AG10803 (cell line): ENCODE data around the gene ATG4A.

Source experiments
- DNase-seq: peaks from one replicate; pipeline ENCODE4 v3.0.0; 2010; ENCODE audit warnings: low read depth
- H3K4me3 ChIP-seq: 2 replicates; pipeline ENCODE4 v1.5.1; 2011; ENCODE audit warnings: mild to moderate bottlenecking, low read length, control low read depth
- CTCF ChIP-seq: conservative IDR thresholded peaks from 2 replicates; pipeline ENCODE4 v1.5.1; 2011; ENCODE audit warnings: mild to moderate bottlenecking, low read length, control low read depth, inconsistent platforms

ATG4A gene

DNA sequence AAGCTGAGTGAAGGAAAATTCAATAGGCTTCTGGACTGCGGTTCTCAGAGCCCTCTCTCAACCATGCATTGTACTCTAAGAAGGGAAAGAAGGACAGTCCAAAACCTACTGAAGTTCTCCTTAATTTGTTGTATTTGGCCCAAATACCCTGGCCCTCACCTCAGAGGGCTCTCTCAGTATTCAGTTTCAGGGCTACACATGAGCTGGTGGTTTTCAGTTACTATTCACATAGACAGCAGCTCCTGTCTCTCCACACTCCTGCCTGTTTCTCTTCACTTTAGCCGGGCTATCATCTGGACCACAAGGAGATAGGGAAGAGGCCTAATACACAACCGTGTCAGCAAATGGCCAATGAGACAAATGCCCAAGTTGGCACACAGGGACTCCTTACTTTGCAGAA lies 66.0 kb downstream of the ATG4A start:
- no peak overlapping the region for H3K4me3 ChIP-seq
- no peak for TF ChIP-seq CTCF
- DNase-seq, result no peak

DNA sequence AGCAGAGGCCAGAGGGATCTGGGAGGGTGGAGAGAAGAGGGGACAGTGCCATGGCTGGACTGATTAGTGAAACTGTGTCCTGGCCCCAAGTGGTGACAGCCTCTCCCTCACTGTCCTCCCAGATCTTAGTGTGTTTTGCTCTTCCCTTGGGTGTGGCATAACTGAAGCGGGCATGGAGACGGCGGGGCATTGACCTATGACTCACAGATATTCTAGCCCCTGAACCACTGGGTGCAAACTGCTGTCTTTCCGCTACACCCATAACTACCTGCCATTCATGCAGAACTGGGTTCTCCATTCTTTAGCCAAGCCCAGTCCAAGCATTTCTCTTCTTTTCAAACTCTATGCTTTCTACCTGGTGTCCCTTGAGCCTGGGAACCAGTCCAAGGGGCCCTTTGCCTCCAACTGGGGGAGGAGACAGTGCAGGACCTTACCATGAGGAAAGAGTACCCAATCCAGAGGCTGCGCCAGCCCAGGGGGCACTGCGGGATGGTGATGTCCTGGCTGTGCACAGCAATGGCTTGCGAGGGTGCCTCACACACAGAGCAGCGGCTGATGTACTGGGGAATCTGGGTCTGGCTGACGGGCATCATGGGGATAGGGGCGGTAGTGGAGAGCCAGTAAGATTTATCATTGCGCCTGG lies 67.6 kb downstream of the ATG4A start:
- no peak for DNase-seq
- TF ChIP-seq CTCF, result no peak
- no peak overlapping the region for H3K4me3 ChIP-seq

- H3K4me3 ChIP-seq, result no peak overlapping the region
- TF ChIP-seq CTCF, result no peak
- DNase-seq, result no peak
Observed at GRCh38 chrX:108160309-108160708, 68.7 kb downstream of the ATG4A start.

GRCh38 chrX:108162265-108162664 lies 70.7 kb downstream of the ATG4A start:
- no peak overlapping the region for H3K4me3 ChIP-seq
- no peak for TF ChIP-seq CTCF
- DNase-seq, result no peak

DNA sequence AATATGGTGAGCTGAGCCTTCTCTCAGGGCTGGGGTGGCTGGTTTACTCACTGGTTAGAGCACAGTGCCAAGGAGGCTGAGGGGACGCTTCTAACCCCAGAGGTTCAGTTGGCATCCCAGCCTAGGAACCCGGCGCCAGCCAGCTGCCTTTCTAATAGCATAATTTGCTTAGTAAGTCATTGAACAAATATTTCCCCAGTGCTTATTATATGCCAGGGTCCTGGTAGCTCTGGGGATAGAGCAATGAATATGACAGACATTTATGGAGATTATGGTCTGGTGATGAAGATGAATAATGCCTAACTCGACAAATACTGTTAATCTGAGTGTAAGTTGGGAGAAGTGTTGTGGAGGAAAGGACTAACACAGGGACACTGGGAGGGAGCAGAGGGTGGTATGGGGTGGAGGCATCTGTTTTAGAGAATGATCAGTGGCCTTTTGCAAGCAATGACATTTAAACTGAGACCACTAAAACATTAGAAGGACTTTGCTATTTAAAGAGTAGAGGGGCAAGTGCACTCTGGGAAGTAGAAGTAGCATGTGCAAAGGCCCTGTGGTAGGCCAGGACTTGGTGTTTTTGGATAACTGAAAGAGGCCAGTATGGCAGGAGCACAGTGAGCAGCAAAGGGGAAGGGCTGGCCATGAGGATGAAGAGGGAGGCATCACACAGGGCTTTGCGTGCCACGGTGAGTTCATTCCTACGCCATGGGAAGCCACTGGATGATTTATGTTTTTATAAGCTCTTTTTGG lies 71.9 kb downstream of the ATG4A start:
- no peak for DNase-seq
- H3K4me3 ChIP-seq, result no peak overlapping the region
- TF ChIP-seq CTCF, result no peak

DNA sequence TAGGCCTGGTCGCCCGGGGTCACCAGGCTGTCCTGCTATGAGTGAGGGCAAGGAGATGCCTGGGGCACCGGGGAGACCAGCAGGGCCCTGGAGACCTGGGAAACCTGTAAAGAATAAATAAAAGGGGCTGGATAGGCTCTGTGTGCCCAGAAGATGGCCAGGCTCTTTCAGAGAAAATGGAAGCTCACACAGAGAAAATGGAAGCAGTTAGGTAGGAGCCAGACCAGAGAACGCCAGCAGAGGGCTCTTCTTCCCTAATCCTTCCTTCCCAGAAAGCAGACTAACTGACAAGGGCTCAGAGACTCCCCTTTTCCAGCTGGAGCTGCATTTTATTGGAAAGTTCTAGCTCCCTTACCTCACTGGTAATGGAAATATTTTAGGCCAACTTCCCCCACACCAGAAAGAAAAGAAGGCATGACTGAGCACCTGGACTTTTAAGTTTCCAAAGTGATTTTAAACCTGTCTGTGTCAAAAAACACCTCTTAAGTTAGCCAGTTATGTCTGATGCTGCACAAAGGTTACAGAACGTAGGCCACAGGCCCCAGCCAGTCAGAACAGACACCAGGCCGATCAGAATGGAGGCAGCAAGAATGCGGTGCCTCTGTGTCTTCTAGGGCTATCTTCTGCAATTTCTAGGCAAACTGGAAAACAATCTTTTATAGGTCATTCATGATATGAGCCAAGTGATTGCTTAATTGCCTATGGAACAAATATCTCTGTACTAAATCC lies 74.0 kb downstream of the ATG4A start:
- DNase-seq, result peak; percentile 29
- peak; percentile 55 for TF ChIP-seq CTCF
- H3K4me3 ChIP-seq, result no peak overlapping the region
